Adipose tissue (tissue), 3 donors: ENCODE results near the gene BMPER. TPM values are rescaled to one million over a fixed set of nuclear protein-coding genes. Genes with fewer than 3 reads are reported as not detected.

Source experiments
- H3K27ac ChIP-seq: one replicate; pipeline ENCODE4 v1.5.1; 2013; ENCODE audit warnings: low read depth, low read length
- WGBS, 3 donors: extraction: QIAGEN DNeasy Blood & Tissue Kit; methylation state at CpG; one replicate each; pipeline ENCODE4 v1.1.7; 2013; 5-methylcytosine and 5-hydroxymethylcytosine counted together
- polyA plus RNA-seq, 3 donors: library from polyadenylated mRNA; stranded (reverse); fragments of 200-250 nt; gene quantifications; one replicate each; pipeline ENCODE4 v1.2.3, GENCODE V29; 2013
- donor health status: healthy with polysubstance abuse.
- donor health status: Bipolar disorder and iron deficiency.
- donor health status: healthy.

Gene BMPER
- polyA plus RNA-seq, 3 donors, result 1.2 to 9.3 (median 4.8) TPM

DNA sequence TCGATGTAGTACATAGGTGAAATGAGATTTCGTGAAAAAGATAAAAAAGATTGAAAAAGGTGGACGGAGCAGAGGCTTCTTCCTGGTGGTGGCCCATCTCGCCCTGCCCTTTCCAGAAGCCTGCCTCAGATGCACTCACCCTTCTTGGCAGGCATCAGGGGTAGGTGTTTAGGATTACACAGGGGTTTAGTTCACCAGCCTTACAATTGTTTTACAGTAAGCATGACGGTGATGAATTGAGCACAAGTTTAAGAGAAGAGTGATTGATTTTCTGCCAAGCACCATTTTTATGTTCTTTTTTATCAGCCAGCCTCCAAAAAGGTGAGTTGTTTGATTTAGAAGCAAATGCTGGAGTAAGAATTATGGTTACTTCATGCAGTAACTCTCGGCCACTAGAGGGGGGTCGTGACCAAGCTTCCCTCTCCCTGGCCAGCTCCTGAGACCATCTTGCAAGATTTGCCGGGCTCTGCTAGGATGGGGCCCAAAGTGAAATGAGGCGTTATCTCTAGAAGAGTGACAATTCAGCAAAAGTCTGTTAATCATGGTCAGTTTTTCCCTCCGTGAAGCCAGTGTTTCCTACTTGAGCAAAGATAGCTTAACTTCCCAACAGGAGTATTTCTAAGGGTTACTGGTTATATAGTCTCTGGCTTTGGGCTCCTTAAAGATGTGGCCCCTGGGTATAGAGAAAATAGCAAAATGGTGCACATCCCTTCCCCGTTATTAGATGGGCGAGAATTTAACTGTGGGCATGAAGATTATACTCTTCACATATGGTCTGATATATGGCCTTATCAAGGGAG, 228.8 kb downstream of the BMPER start:
- no peak overlapping the region for H3K27ac ChIP-seq
- 32 to 45% (median 43%) methylated on average over 12 of the region's 12 CpGs for WGBS, 3 donors

DNA sequence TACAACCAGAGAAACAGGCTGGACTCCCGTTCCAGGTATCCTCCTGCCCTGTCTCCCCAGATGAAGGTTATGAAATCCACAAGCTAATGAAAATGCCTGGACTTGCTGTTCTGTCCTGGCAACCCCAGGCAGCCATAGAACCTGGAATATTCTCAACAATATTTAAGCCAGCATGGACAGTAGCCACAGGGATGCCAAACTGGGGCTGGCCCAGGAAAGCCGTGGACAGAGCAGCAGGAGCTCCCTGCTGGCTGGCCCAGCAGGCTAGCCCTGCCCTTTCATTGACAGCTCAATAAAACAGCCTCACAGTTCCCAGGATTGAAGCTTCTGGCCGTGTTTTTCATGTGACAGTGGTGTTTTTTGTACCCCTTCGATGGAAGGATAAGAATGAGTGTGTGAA, 230.6 kb downstream of the BMPER start:
- whole genome bisulfite sequencing, 3 donors, result 53 to 72% (median 63%) methylated on average over 4 of the region's 4 CpGs

DNA sequence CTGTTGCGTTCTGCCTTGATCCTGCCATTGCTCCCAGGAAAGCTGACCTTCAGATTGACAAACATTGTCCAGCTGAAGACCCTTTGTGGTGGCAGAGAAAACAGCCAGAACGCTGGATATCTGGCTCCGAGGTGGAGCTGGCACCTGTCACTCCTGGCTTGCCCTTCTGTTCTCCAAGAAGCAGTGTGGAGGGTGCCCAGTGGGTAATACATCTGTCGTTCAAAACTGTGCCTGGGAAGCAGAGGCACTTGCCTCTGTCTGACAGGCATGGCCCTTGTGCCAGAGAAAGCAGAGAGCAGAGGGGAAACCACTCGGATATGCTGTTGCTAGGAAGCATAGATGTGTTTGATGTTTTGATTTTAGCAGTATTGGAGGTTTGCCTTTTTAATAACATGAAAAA, 231.4 kb downstream of the BMPER start:
- H3K27ac ChIP-seq, result no peak overlapping the region
- WGBS, 3 donors, result 49 to 82% (median 79%) methylated on average over 5 of the region's 5 CpGs

More for the DNA sequence above, 230.6 kb downstream of the BMPER start:
- no peak overlapping the region for H3K27ac ChIP-seq

DNA sequence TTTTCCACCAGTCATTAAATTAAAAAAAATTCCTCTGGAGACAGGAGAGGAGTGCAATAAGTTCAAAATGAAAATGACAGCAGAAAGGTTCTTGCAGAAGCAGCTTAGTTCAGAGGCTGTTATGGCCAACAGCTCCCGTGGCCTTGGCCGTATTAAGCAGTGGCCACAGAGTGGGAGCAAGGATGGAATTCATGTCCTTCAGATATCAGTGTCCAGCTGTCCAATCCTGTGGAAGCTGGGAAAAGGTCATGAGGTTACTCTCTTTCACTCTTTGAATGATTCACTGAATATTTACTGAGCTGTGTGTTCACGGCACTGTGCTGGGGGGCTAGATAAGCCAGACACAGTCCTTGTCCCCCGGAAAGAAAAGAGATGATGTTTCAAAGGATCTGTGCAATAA, 231.8 kb downstream of the BMPER start:
- 30 to 79% (median 76%) methylated on average over 4 of the region's 4 CpGs for WGBS, 3 donors
- no peak overlapping the region for H3K27ac ChIP-seq

DNA sequence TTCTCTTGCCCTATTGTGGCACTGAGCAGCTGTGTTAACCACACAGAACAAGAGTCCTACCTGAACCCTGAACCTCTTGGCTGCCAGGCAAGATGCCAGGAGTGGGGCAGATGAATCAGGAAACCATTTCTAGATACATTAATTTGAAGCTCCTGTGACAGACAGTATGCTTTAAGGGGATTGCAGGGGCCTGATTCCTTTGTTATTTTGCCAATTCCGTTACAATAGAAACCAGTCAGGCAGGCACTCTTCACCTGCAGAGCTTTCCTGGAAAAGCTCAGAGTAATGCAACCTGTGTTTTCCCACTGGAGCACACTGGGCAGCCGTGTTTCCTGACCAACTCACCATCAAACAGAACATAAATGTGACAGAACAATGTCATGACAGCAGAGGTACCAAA, 233.1 kb downstream of the BMPER start:
- no peak overlapping the region for H3K27ac ChIP-seq
- WGBS, 3 donors, result 39 to 69% (median 64%) methylated on average over 2 of the region's 2 CpGs

DNA sequence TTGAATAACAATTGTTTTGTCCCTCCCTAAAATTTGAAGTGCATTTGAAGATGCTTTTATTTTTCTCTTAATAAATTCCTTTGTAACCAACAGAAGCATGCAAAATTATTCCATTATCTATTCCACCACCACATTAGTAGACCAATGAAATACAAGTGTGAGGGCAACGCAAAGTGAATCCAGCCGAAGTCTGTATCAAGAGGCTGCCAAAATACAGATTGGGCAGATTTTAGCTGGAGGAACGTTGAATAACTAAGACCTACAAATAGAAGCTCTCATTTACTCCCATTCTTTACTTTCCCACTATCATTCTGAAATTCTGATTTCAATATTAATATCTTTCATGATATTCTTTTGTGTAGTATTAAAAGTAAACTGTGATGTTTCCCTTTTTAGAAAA, 233.7 kb downstream of the BMPER start:
- 81 to 87% (median 87%) methylated on average over 3 of the region's 3 CpGs for WGBS, 3 donors
- no peak overlapping the region for H3K27ac ChIP-seq

DNA sequence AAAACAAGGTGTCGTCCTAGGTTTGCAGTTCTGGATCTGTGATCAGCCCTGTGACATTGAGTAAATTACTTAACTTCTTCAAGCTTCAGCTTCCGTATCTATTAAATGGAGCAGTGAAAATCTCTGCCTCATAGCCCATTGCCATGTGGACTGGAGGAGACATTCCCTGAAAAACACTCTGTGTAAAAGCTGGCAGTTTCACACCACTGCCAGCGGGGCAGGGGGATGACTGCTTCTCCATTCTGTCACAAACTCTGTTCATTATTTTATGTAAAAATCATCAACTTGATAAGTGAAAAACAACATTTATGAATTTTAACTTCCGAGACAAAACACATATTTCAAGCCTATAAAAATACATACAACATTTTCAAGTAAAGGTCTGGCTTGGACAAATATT, 234.7 kb downstream of the BMPER start:
- 65 to 93% (median 91%) methylated on average over 4 of the region's 4 CpGs for WGBS, 3 donors
- no peak overlapping the region for H3K27ac ChIP-seq

DNA sequence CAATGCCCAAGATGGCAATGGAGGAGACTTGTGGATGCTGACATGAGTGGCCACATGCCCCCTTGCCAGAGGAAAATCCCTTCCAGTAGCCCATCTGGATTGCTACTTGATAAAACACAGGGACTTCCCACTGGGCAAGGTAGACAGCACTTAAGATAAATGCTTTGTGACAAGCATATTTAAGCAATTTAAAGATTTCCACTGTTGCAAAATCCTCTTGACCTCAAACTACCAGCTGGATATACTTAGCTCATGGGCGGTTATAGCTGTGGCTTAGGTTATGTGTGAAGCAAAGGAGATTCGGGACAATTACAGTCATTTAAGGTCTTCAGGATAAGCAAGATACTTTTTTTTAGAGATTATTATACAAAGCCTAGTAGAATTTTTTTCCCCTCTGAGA, 238.1 kb downstream of the BMPER start:
- 68 to 72% (median 69%) methylated on average over 2 of the region's 2 CpGs for WGBS, 3 donors
- H3K27ac ChIP-seq, result no peak overlapping the region

DNA sequence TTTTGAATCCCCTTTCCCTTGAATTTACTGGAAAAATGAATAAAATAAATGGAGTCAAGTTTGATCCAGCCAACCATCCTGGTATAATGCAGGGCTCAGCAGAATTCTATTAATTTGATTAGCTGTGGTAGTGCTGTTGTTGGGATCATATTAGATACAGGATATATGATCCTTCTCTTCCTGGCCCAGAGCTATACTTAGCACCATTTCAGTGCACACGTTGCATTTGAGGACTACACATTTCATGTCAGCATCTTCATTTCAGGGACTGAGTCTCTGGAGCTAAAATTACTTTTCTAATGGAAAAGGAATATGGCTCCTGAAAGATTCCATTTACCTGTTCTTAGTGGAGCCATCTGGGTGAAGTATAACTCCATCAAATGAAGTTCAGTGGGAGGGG, 240.3 kb downstream of the BMPER start:
- 35 to 75% (median 64%) methylated on average over 1 of the region's 1 CpG for WGBS, 3 donors
- H3K27ac ChIP-seq, result no peak overlapping the region

DNA sequence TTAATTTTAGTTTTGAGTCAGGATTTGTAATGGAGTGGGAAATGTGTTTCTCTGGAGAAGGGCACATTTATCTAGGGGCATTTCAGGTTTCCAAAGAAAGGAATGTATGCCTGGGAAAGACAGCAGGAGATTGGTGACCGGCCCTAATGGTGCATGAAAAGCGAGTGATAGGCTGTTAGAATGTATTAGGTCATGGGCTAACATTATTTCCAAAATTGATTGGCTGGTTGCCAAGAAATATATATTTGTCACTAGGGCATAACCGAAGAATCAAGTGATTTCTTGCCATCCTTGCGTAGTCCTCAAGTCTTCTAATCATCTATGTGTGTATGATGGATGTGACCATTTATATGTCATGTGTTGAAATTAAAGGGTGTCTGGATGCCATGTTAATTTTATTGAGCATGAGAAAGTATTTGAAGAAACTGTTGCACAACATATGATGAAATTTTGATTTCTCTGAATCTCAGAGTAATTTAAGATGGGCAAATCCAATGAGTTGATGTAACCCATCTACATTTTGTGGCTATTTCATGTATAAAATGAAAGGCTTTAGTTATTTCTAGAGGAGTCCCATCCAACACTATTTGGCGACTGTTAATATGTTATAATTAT, 248.4 kb downstream of the BMPER start:
- H3K27ac ChIP-seq, result no peak overlapping the region
- WGBS, 3 donors, result 73 to 86% (median 83%) methylated on average over 5 of the region's 5 CpGs

DNA sequence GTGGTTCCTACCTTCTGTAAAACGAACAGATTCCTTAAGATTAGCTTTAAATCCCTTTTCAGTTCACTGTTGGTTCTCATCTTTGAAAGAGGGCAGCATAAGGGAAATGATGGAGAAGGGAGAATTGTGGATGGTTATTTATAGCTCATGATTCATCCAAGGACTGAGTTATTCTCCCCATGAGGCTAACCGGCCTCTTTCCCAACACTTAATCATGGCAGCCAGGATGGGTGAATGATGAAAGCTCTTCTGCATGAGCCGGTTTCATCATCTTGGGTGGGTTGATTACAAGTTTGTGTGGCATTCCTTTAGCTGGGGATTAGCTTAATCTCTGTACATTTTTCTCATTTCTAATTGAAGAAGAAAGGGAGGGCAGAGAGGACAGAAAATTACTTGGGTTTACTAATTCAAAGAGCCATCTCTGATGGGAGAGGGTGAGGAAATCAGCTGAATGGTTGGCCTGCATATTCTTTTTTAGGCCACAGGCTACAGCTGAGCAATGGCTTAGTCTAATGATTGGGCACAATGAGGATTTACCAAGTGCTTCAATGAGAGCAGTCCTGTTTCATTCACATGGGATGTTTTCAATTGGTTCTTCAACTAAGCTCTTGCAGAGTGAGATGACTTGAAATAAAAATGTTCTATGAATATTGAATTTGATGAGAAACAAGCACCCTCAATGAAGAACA, 250.0 kb downstream of the BMPER start:
- no peak overlapping the region for H3K27ac ChIP-seq
- WGBS, 3 donors, result 56 to 72% (median 56%) methylated on average over 3 of the region's 3 CpGs

DNA sequence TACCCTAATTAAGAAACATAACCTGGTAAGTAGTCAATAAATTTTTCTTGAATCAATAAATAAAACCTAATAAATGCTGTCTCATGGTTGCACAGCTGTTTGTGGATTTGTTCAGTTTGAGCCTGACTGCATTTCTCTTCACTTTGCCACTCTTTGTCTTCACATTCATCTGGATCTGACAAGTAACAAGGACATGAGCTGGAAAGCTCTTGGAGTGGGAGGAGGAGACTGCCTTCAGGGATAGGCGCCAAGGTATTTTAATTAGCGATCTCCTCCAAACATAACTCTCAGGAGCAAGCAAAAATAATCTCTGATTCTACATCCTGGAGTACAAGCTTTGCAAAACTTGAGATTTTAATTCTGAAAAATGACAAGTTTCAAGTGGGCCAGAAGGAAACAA, 251.0 kb downstream of the BMPER start:
- H3K27ac ChIP-seq, result no peak overlapping the region
- 60 to 69% (median 64%) methylated on average over 2 of the region's 2 CpGs for WGBS, 3 donors

DNA sequence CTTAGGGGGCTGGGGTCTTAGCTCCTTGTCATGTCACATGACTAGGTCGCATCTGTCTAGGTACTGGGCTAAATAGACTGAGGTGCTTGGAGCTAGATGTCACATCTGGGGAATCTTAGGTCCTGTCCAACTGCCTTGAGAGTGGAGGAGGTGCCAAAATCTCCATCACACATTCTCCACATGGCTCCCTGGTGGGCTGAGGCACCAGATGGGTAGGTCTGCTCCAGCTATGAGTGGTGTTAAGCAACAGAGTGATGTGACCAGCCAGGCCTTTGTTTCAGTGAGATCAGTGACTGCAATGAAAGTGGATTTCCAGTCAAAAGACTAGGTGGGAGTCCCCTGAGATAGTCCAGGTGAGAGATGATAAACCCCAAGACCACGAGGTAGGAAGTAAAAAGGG, 251.8 kb downstream of the BMPER start:
- H3K27ac ChIP-seq, result no peak overlapping the region
- WGBS, 3 donors, result 54 to 75% (median 70%) methylated on average over 2 of the region's 2 CpGs

DNA sequence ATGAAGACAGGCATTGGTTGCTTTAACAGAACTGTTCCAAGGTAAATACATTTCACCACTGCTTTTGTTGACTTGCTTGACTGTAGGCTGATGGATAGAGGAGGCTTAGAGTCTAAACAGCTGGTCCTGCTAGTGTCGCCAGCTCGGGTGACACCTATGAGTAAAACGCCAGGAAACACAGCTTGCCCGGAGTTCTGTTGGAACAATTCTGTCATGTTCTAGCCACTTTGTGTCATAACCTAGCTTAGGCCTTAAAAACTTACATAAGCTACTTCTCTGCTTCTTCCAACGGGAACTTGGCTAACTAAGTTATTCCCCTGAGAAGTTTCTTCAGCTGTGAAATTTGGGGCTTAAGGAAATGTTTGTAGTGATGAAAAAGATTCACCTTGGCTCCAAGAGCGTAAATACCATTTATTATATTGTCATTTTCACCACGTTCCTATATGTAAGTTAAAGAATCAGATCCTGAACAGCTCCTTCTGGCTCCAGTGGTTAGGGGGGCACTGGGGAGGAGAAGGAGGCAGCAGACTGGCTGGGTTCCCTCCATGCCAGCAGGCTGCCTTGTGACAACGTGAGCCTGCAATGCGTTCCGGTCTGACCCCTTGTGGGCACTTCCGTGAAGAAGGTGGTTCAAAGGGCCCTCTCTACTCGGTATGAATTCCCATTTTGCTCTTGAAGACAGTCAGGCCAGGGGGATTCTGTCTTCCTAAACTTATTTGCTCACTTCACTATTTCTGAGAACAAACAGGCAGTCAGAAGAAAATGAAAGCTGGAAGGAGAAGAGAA, 253.2 kb downstream of the BMPER start:
- no peak overlapping the region for H3K27ac ChIP-seq
- 30 to 58% (median 56%) methylated on average over 12 of the region's 12 CpGs for WGBS, 3 donors

DNA sequence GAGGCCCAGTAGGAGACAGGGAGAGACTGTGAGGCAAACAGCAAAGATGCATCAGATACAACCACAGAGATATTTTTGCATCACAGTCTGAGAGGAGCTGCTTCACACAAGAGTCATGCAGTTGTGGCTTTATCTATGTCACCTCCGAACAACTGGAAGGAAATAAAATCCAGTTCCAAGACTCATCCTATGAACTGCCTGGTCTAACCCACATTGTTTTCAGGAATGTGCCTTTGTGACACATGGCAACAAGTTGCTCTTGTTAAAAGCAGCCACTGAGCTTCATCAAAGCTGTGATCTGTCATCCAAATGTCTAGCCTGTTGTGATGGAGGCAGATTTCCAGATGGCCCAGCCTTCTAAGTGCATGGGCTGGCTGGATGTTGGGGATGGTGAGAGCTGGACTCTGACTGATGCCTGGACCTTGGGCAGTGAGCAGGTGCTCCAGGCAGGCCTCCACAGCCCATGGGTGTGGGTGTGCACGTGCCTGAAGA, 255.0 kb downstream of the BMPER start:
- no peak overlapping the region for H3K27ac ChIP-seq
- WGBS, 3 donors, result 63 to 86% (median 85%) methylated on average over 2 of the region's 2 CpGs

DNA sequence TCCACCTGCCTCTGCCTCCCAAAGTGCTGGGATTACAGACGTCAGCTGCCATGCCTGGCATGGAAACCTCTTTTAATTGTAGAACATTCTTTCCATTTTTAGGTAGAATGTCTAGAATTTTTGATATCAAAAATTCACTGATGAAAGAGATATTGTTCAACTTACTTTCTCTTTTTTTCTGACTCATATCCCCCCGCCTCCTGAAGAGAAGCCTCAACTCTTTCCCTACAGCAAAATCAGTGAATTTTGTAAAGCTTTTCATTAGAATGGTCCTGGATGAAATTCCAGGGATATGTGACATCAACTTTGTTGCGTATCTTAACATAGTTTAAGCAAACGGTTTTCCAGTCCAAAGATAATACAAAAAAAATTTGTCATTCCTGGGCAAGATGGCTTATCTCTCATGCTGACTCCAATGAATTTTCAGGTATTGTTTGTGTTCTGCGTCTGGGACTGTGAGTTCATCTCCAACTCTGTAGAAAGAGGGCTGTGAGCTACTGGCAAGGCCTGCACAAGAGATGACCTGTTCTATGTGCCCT, 256.8 kb downstream of the BMPER start:
- H3K27ac ChIP-seq, result no peak overlapping the region
- 64 to 85% (median 85%) methylated on average over 5 of the region's 5 CpGs for WGBS, 3 donors

DNA sequence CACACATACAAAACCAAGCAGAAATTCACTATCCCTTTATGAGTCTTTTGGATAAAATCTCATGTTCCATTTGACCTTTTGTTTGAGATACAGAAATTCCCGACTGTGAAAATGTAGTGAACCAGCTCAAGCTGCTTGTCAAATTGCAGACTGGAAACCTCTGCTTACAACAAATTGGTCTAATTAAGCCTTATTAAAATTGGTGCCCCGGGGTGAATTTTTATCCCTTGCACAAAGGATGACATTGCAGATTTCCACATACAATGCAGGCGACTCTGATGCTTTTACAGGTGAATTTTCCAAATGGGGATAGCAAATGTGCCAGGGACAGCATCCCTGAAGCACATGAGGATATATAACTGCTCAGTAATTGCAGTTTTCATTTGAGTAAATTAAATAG, 257.3 kb downstream of the BMPER start:
- no peak overlapping the region for H3K27ac ChIP-seq
- 59 to 84% (median 77%) methylated on average over 3 of the region's 3 CpGs for WGBS, 3 donors

DNA sequence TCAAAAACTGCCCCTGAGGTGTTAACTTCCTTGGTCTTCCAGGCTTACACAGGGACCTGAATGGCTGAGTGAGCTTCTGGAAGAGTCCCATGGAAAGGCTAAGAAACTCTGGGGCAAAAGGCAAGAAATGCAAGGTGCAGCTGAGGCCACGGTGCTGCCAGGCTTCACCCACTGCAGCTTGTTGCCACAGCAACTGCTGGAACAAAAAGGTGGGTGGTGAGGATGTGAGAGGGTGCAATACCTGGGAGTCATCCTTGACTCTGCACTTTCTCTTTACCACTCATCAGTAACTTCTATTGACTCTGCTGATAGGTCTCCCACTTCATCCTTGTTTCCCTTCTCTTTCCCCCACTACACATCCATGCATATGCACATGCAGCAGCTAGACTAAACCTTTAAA, 258.6 kb downstream of the BMPER start:
- WGBS, 3 donors, result 63 to 95% (median 83%) methylated on average over 1 of the region's 1 CpG
- H3K27ac ChIP-seq, result no peak overlapping the region
